Hepatocyte (in vitro differentiated cells): ENCODE measurements around the gene SERGEF.

ENCODE experiments used
- EZH2 ChIP-seq: fragments of 200-600 bp; sonication (generic); IDR thresholded peaks from 2 replicates; pipeline ENCODE4 v1.6.1; 2016; ENCODE audit warnings: antibody characterized with exemption, mild to moderate bottlenecking, borderline replicate concordance
- TF ChIP-seq, protein P1 (sequence below): fragments of 200-600 bp; sonication (generic); IDR thresholded peaks from 2 replicates; pipeline ENCODE4 v1.5.1; 2016; ENCODE audit warnings: antibody characterized with exemption, mild to moderate bottlenecking; ENCODE audit not compliant: poor library complexity

DNA sequence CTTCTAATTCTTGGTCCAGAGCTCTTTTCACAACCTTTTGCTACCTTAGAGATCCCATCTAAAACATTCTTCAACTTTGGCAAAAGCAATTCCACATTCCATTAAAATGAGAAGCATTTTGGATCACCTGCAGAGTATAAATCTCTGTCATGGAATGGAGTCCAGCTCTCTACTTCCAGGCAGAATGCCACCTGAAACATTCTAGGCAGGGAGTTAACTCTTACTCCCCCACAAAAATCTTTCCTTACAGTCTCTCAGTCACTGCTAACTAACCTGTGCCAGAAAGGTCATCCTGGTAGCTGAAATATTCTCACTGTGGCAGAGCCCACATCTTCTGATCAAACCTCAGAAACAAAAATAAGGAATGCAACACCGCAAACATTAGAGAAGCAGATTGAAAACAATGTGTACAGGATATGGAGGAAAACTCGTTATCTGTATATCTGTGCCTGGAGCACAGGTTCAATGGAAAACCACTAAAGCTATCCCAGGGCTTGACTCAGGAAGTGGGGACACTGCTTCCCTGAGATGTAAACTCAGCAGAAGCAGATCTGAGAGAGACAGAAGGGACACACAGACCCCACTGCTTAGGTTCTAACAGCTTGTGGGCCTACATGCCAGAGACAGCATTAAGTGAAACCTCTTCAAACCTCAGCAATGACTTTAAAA, 199.3 kb downstream of the SERGEF start:
- TF ChIP-seq, protein P1, sequence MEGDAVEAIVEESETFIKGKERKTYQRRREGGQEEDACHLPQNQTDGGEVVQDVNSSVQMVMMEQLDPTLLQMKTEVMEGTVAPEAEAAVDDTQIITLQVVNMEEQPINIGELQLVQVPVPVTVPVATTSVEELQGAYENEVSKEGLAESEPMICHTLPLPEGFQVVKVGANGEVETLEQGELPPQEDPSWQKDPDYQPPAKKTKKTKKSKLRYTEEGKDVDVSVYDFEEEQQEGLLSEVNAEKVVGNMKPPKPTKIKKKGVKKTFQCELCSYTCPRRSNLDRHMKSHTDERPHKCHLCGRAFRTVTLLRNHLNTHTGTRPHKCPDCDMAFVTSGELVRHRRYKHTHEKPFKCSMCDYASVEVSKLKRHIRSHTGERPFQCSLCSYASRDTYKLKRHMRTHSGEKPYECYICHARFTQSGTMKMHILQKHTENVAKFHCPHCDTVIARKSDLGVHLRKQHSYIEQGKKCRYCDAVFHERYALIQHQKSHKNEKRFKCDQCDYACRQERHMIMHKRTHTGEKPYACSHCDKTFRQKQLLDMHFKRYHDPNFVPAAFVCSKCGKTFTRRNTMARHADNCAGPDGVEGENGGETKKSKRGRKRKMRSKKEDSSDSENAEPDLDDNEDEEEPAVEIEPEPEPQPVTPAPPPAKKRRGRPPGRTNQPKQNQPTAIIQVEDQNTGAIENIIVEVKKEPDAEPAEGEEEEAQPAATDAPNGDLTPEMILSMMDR = no peak
- TF ChIP-seq EZH2 = no peak
